Memory B cell (primary cell): ENCODE results near the gene COG3.

Source experiments
- ATAC-seq: fragments of 150-1000 bp; cut with Tn5 transposase; 2 replicates; pipeline ENCODE4 v1.10.0; 2021; ENCODE audit warnings: low read depth, mild to moderate bottlenecking, moderate library complexity
- DNase-seq, 2 donors: peaks; one replicate each; pipeline ENCODE4 v3.0.0; 2022; ENCODE audit warnings: low spot score in 2 of 2
- H3K27ac Mint-ChIP-seq: one replicate; pipeline ENCODE4 v1.8.0; 2022; ENCODE audit warnings: mild to moderate bottlenecking, moderate library complexity, mixed read lengths
- H3K27me3 Mint-ChIP-seq: one replicate; pipeline ENCODE4 v1.8.0; 2022; ENCODE audit warnings: mixed read lengths
- H3K36me3 Mint-ChIP-seq: one replicate; pipeline ENCODE4 v1.8.0; 2022; ENCODE audit warnings: mild to moderate bottlenecking, mixed read lengths
- H3K4me1 Mint-ChIP-seq: one replicate; pipeline ENCODE4 v1.8.0; 2022; ENCODE audit warnings: mixed read lengths
- H3K4me3 Mint-ChIP-seq: one replicate; pipeline ENCODE4 v1.8.0; 2022; ENCODE audit warnings: mild to moderate bottlenecking, moderate library complexity, mixed read lengths
- H3K9me3 Mint-ChIP-seq: one replicate; pipeline ENCODE4 v1.8.0; 2022; ENCODE audit warnings: mixed read lengths

The COG3 gene

GRCh38 chr13:45575146-45575829 is 110.5 kb downstream of the COG3 start:
- Mint-ChIP-seq H3K4me1 (no peaks in the 10 kb centered on the region), H3K27me3 (peaks cover 18% of the 10 kb centered on the region), H3K27ac (no peak overlapping the region), H3K9me3 (no peaks in the 10 kb centered on the region), H3K4me3 (no peak overlapping the region), H3K36me3 (no peaks in the 10 kb centered on the region)
- DNase-seq (no peak), ATAC-seq (no peak)

- no peak overlapping the region for H3K4me3 Mint-ChIP-seq
- H3K4me1 Mint-ChIP-seq = no peaks in the 10 kb centered on the region
- ATAC-seq (no peak), DNase-seq (no peak)
- H3K27ac Mint-ChIP-seq = no peak overlapping the region
- no peaks in the 10 kb centered on the region for H3K36me3 Mint-ChIP-seq
- H3K27me3 Mint-ChIP-seq = peaks cover 17% of the 10 kb centered on the region
- no peaks in the 10 kb centered on the region for H3K9me3 Mint-ChIP-seq
Observed at GRCh38 chr13:45575830-45576180, 111.1 kb downstream of the COG3 start.

- Mint-ChIP-seq H3K9me3 (no peaks in the 10 kb centered on the region), H3K4me3 (no peak overlapping the region), H3K27me3 (peaks cover 14% of the 10 kb centered on the region), H3K36me3 (no peaks in the 10 kb centered on the region), H3K4me1 (no peaks in the 10 kb centered on the region), H3K27ac (no peak overlapping the region)
- no peak for DNase-seq
- no peak for ATAC-seq
Observed at GRCh38 chr13:45576466-45576865, 111.7 kb downstream of the COG3 start.

- no peak overlapping the region for H3K4me3 Mint-ChIP-seq
- no peak for ATAC-seq
- no peak for DNase-seq
- no peaks in the 10 kb centered on the region for H3K36me3 Mint-ChIP-seq
- H3K27ac Mint-ChIP-seq = no peak overlapping the region
- H3K4me1 Mint-ChIP-seq = no peaks in the 10 kb centered on the region
- peaks cover 2% of the 10 kb centered on the region for H3K9me3 Mint-ChIP-seq
- peaks cover 14% of the 10 kb centered on the region for H3K27me3 Mint-ChIP-seq
Observed at GRCh38 chr13:45582408-45583076, 117.8 kb downstream of the COG3 start.

GRCh38 chr13:45584816-45585215 is 120.1 kb downstream of the COG3 start:
- no peak for DNase-seq
- H3K36me3 Mint-ChIP-seq = no peaks in the 10 kb centered on the region
- no peak overlapping the region for H3K27ac Mint-ChIP-seq
- H3K4me3 Mint-ChIP-seq = no peak overlapping the region
- H3K4me1 Mint-ChIP-seq = no peaks in the 10 kb centered on the region
- peaks cover 14% of the 10 kb centered on the region for H3K27me3 Mint-ChIP-seq
- ATAC-seq = no peak
- peaks cover 2% of the 10 kb centered on the region for H3K9me3 Mint-ChIP-seq
